Measurements from ENCODE around the gene NTRK2. TPM values are rescaled to one million over a fixed set of nuclear protein-coding genes. Genes with fewer than 3 reads are reported as not detected.

Gene NTRK2
- total RNA-seq, 1 experiment from 2014 or later = not detected

GRCh38 chr9:84894859-84895258 lies 225.3 kb downstream of the NTRK2 start:
- ATAC-seq (no peak), DNase-seq (ENCODE audit: low read depth, low spot score) (no peak)
- no peak overlapping the region for H3K4me3 ChIP-seq (replicated peaks in 1 of 2; ENCODE audit: low read depth in 1 of 2, low read length in 2 of 2)
- H3K4me2 ChIP-seq (ENCODE audit: low read length) = no peak overlapping the region
- no TSS peak for BruUV-seq (replicated peaks)
- H3K9me2 ChIP-seq (ENCODE audit: insufficient read depth) = no peaks in the 10 kb centered on the region
- no peak overlapping the region for H2AFZ ChIP-seq (ENCODE audit: low read depth, low read length, poor library complexity, severe bottlenecking)
- CTCF ChIA-PET = no interaction called here
- H3K27me3 ChIP-seq (ENCODE audit: insufficient read depth, low read length) = peaks cover 21% of the 10 kb centered on the region
- H3K36me3 ChIP-seq (ENCODE audit: control insufficient read depth in 1 of 2, insufficient read depth in 2 of 2, low read length in 2 of 2) = no peaks in the 10 kb centered on the region
- RAD21 ChIA-PET (ENCODE audit: low non-redundant PET in 1 of 2, low total read pairs in 2 of 2, uncharacterized antibody in 2 of 2, unreplicated experiment in 2 of 2) = no interaction called here
- H3K27ac ChIP-seq (ENCODE audit: low read depth, low read length) = no peak overlapping the region
- no peaks in the 10 kb centered on the region for H4K20me1 ChIP-seq (ENCODE audit: insufficient read depth)
- POLR2A ChIA-PET = no interaction called here
- no peak overlapping the region for H3K9ac ChIP-seq (ENCODE audit: low read length)
- H3K9me3 ChIP-seq (ENCODE audit: control insufficient read depth in 1 of 2, insufficient read depth in 1 of 2, low read depth in 1 of 2, low read length in 2 of 2) = no peaks in the 10 kb centered on the region
- intact Hi-C loops (cut with micrococcal nuclease) = no loop called here
- TF ChIP-seq EGR1 (IDR thresholded peaks at IDR 0.05; ENCODE audit: low read depth) (no peak), POLR2A (IDR thresholded peaks at IDR 0.05; ENCODE audit: borderline replicate concordance, extremely low read depth, insufficient read depth, insufficient read length) (no peak), POLR2AphosphoS5 (IDR thresholded peaks at IDR 0.05; ENCODE audit: low read depth, low read length) (no peak), FOSL1 (IDR thresholded peaks at IDR 0.05; ENCODE audit: low read depth) (no peak), EZH2phosphoT487 (IDR thresholded peaks at IDR 0.05; ENCODE audit: borderline replicate concordance) (no peak)
- TF ChIP-seq, protein P1, sequence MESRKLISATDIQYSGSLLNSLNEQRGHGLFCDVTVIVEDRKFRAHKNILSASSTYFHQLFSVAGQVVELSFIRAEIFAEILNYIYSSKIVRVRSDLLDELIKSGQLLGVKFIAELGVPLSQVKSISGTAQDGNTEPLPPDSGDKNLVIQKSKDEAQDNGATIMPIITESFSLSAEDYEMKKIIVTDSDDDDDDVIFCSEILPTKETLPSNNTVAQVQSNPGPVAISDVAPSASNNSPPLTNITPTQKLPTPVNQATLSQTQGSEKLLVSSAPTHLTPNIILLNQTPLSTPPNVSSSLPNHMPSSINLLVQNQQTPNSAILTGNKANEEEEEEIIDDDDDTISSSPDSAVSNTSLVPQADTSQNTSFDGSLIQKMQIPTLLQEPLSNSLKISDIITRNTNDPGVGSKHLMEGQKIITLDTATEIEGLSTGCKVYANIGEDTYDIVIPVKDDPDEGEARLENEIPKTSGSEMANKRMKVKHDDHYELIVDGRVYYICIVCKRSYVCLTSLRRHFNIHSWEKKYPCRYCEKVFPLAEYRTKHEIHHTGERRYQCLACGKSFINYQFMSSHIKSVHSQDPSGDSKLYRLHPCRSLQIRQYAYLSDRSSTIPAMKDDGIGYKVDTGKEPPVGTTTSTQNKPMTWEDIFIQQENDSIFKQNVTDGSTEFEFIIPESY (IDR thresholded peaks at IDR 0.05; ENCODE audit: extremely low read depth, insufficient replicate concordance, low read length) = no peak
- no peaks in the 10 kb centered on the region for H3K79me2 ChIP-seq (ENCODE audit: insufficient read depth, low read length)
- H3K4me1 ChIP-seq (ENCODE audit: control insufficient read depth in 1 of 2, insufficient read depth in 2 of 2, low read length in 2 of 2) = no peaks in the 10 kb centered on the region

DNA sequence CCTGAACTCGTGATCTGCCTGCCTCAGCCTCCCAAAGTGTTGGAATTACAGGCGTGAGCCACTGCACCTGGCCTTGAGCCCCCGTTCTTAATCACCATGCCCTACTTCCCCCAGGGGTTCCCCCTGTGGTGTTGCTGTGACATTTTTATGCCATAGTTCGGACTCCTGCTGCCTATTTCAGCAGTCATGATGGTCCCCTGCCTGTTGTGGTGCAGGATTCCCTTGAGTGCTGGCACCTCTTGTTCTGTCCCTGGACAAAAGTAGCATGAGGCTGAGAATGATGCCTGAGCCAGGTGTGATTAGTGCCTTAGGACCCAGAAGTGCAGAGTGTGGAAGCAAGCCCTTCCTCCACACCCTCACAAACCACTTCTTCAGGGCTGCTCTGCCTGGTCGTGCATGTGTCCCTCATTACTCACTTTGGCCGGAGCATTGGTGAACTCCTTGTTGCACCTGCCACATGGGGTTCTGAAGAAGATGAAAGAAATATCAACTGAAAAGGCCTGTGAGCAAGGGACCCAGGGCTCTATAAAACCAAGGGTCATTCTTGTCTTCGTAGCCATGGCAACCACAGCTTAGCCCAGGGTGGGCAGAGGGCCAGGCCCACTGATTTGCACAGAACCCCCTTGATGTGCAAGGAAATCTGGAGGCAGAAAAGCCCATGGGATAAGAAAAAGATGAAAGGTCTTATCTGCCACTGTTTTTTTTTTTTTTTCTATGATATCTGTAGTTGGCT lies 228.0 kb downstream of the NTRK2 start:
- H2AFZ ChIP-seq (ENCODE audit: low read depth, low read length, poor library complexity, severe bottlenecking) = no peak overlapping the region
- H3K9me2 ChIP-seq (ENCODE audit: insufficient read depth) = no peaks in the 10 kb centered on the region
- intact Hi-C loops (cut with micrococcal nuclease) = no loop called here
- no TSS peak for BruUV-seq (replicated peaks)
- H3K9ac ChIP-seq (ENCODE audit: low read length) = no peak overlapping the region
- ChIA-PET RAD21 (ENCODE audit: low non-redundant PET in 1 of 2, low total read pairs in 2 of 2, uncharacterized antibody in 2 of 2, unreplicated experiment in 2 of 2) (no interaction called here), CTCF (no interaction called here), POLR2A (no interaction called here)
- DNase-seq (ENCODE audit: low read depth, low spot score) (no peak), ATAC-seq (no peak)
- H3K4me3 ChIP-seq (replicated peaks in 1 of 2; ENCODE audit: low read depth in 1 of 2, low read length in 2 of 2) = no peak overlapping the region
- no peaks in the 10 kb centered on the region for H3K36me3 ChIP-seq (ENCODE audit: control insufficient read depth in 1 of 2, insufficient read depth in 2 of 2, low read length in 2 of 2)
- no peak overlapping the region for H3K4me2 ChIP-seq (ENCODE audit: low read length)
- H3K4me1 ChIP-seq (ENCODE audit: control insufficient read depth in 1 of 2, insufficient read depth in 2 of 2, low read length in 2 of 2) = no peaks in the 10 kb centered on the region
- H4K20me1 ChIP-seq (ENCODE audit: insufficient read depth) = no peaks in the 10 kb centered on the region
- H3K9me3 ChIP-seq (ENCODE audit: control insufficient read depth in 1 of 2, insufficient read depth in 1 of 2, low read depth in 1 of 2, low read length in 2 of 2) = no peaks in the 10 kb centered on the region
- H3K79me2 ChIP-seq (ENCODE audit: insufficient read depth, low read length) = no peaks in the 10 kb centered on the region
- no peak for TF ChIP-seq SIN3A (IDR thresholded peaks at IDR 0.05; ENCODE audit: low read depth)
- no peak for TF ChIP-seq POLR2A (IDR thresholded peaks at IDR 0.05; ENCODE audit: borderline replicate concordance, extremely low read depth, insufficient read depth, insufficient read length)
- TF ChIP-seq TCF7L2 (IDR thresholded peaks at IDR 0.05; ENCODE audit: borderline replicate concordance, extremely low read depth, insufficient read depth, insufficient read length) = no peak
- TF ChIP-seq, protein P2, sequence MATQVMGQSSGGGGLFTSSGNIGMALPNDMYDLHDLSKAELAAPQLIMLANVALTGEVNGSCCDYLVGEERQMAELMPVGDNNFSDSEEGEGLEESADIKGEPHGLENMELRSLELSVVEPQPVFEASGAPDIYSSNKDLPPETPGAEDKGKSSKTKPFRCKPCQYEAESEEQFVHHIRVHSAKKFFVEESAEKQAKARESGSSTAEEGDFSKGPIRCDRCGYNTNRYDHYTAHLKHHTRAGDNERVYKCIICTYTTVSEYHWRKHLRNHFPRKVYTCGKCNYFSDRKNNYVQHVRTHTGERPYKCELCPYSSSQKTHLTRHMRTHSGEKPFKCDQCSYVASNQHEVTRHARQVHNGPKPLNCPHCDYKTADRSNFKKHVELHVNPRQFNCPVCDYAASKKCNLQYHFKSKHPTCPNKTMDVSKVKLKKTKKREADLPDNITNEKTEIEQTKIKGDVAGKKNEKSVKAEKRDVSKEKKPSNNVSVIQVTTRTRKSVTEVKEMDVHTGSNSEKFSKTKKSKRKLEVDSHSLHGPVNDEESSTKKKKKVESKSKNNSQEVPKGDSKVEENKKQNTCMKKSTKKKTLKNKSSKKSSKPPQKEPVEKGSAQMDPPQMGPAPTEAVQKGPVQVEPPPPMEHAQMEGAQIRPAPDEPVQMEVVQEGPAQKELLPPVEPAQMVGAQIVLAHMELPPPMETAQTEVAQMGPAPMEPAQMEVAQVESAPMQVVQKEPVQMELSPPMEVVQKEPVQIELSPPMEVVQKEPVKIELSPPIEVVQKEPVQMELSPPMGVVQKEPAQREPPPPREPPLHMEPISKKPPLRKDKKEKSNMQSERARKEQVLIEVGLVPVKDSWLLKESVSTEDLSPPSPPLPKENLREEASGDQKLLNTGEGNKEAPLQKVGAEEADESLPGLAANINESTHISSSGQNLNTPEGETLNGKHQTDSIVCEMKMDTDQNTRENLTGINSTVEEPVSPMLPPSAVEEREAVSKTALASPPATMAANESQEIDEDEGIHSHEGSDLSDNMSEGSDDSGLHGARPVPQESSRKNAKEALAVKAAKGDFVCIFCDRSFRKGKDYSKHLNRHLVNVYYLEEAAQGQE (IDR thresholded peaks at IDR 0.05; ENCODE audit: low read depth) = no peak
- TF ChIP-seq SRF (IDR thresholded peaks at IDR 0.05; ENCODE audit: low read depth) = no peak
- no peak for TF ChIP-seq CBX3 (IDR thresholded peaks at IDR 0.05; ENCODE audit: low read depth)
- no peak for TF ChIP-seq EGR1 (IDR thresholded peaks at IDR 0.05; ENCODE audit: low read depth)
- TF ChIP-seq RAD21 (IDR thresholded peaks at IDR 0.05; ENCODE audit: low read depth) = no peak
- TF ChIP-seq EZH2 (IDR thresholded peaks at IDR 0.05) = no peak
- TF ChIP-seq ZFX (IDR thresholded peaks at IDR 0.05) = no peak
- TF ChIP-seq SP1 (IDR thresholded peaks at IDR 0.05; ENCODE audit: low read depth) = no peak
- no peak for TF ChIP-seq ELF1 (IDR thresholded peaks at IDR 0.05; ENCODE audit: borderline replicate concordance, low read depth)
- TF ChIP-seq FOSL1 (IDR thresholded peaks at IDR 0.05; ENCODE audit: low read depth) = no peak
- H3K27ac ChIP-seq (ENCODE audit: low read depth, low read length) = no peak overlapping the region
- H3K27me3 ChIP-seq (ENCODE audit: insufficient read depth, low read length) = peaks cover 18% of the 10 kb centered on the region

Data from HCT116 (cell line).